PC-3 (cell line): ENCODE measurements around the gene ARHGEF38. TPM values are rescaled to one million over a fixed set of nuclear protein-coding genes. Genes with fewer than 3 reads are reported as not detected.

Source experiments
- ATAC-seq: fragments of 200-7000 bp; cut with Tn5 transposase; 2 replicates; pipeline ENCODE4 v1.9.1; 2020; ENCODE audit warnings: mild to moderate bottlenecking, moderate library complexity
- BruUV-seq: library from RNA; stranded (reverse); fragments of 400-500 nt; replicated peaks from 2 replicates; lab custom pipeline; 2021; lab: Mats Ljungman, UMichigan
- CTCF ChIA-PET: fragments of 300-600 bp; sonication (Branson Sonifier 250); formaldehyde crosslinking; loops from one replicate; lab custom pipeline; 2022; ENCODE audit warnings: antibody characterized with exemption; lab: Charles Lee
- POLR2A ChIA-PET: fragments of 300-600 bp; sonication (Branson Sonifier 250); formaldehyde crosslinking; loops from one replicate; lab custom pipeline; 2022; ENCODE audit warnings: antibody characterized with exemption; ENCODE audit not compliant: unreplicated experiment; lab: Charles Lee
- DNase-seq: peaks from one replicate; pipeline ENCODE4 v3.0.0-alpha.2; 2015
- H2AFZ ChIP-seq: fragments of 300-600 bp; sonication (generic); 2 replicates; pipeline ENCODE4 v1.6.0; 2016; ENCODE audit warnings: antibody characterized with exemption, low read length
- H3F3A ChIP-seq: fragments of 300-600 bp; sonication (generic); one replicate; pipeline ENCODE4 v1.6.0; 2017; ENCODE audit warnings: antibody characterized with exemption, low read length, control low read depth, mild to moderate bottlenecking; ENCODE audit not compliant: unreplicated experiment
- H3K27ac ChIP-seq: fragments of 300-600 bp; sonication (generic); 2 replicates; pipeline ENCODE4 v1.5.1; 2016; ENCODE audit warnings: mild to moderate bottlenecking, low read length
- H3K27me3 ChIP-seq: fragments of 300-600 bp; sonication (generic); 2 replicates; pipeline ENCODE4 v1.6.1; 2016; ENCODE audit warnings: low read length, mixed read lengths
- H3K36me3 ChIP-seq: fragments of 300-600 bp; sonication (generic); 2 replicates; pipeline ENCODE4 v1.6.1; 2016; ENCODE audit warnings: low read depth, mixed run types, low read length, mixed read lengths
- H3K4me1 ChIP-seq: fragments of 300-600 bp; sonication (generic); 2 replicates; pipeline ENCODE4 v1.5.1; 2016; ENCODE audit warnings: low read length; ENCODE audit not compliant: insufficient read depth
- H3K4me2 ChIP-seq: fragments of 300-600 bp; sonication (generic); 2 replicates; pipeline ENCODE4 v1.6.0; 2016; ENCODE audit warnings: low read length
- H3K4me3 ChIP-seq: fragments of 300-600 bp; sonication (generic); 2 replicates; pipeline ENCODE4 v1.5.1; 2016; ENCODE audit warnings: mild to moderate bottlenecking, low read length, mixed read lengths
- H3K79me2 ChIP-seq: fragments of 300-600 bp; sonication (generic); 2 replicates; pipeline ENCODE4 v1.6.1; 2017; ENCODE audit warnings: low read length, mixed read lengths
- H3K9ac ChIP-seq: fragments of 300-600 bp; sonication (generic); 2 replicates; pipeline ENCODE4 v1.6.0; 2016; ENCODE audit warnings: mild to moderate bottlenecking, low read length
- H3K9me2 ChIP-seq: fragments of 300-600 bp; sonication (generic); replicated peaks from 2 replicates; pipeline ENCODE4 v1.6.1; 2016; ENCODE audit warnings: mixed run types, low read length, mixed read lengths
- H3K9me3 ChIP-seq: fragments of 300-600 bp; sonication (generic); 2 replicates; pipeline ENCODE4 v1.6.1; 2016; ENCODE audit warnings: low read length, mixed read lengths
- H4K20me1 ChIP-seq: fragments of 300-600 bp; sonication (generic); 2 replicates; pipeline ENCODE4 v1.6.1; 2016; ENCODE audit warnings: low read length, mixed read lengths
- CTCF ChIP-seq: fragments of 300-600 bp; sonication (generic); conservative IDR thresholded peaks from 2 replicates; pipeline ENCODE4 v1.5.1; 2017; ENCODE audit warnings: antibody characterized with exemption, low read depth, mild to moderate bottlenecking, low read length
- EZH2 ChIP-seq: fragments of 300-600 bp; sonication (generic); IDR thresholded peaks from one replicate; pipeline ENCODE4 v1.6.1; 2017; ENCODE audit warnings: antibody characterized with exemption, mild to moderate bottlenecking, low read length; ENCODE audit not compliant: unreplicated experiment
- EZH2phosphoT487 ChIP-seq: fragments of 300-600 bp; sonication (generic); IDR thresholded peaks from 2 replicates; pipeline ENCODE4 v1.6.1; 2018; ENCODE audit warnings: mild to moderate bottlenecking, antibody characterized with exemption, low read length, borderline replicate concordance
- intact Hi-C: fragments of 100-400 bp; cut with micrococcal nuclease; formaldehyde crosslinking; loops from 2 replicates; pipeline ENCODE4 v1.9.0; 2023
- total RNA-seq: library from RNA; depleted of rRNA; stranded (reverse); fragments of >200 nt; gene quantifications from 2 replicates; pipeline ENCODE4 v1.2.3, GENCODE V29; 2014

Gene ARHGEF38
- total RNA-seq, 1 experiment from 2014 or later: 2.0 TPM

- intact Hi-C loops: loop anchor here (5.0 kb wide), 3 partner anchors 43 to 137 kb away; no protein-coding TSS in a partner anchor
- CTCF ChIA-PET: no interaction called here
- TF ChIP-seq EZH2phosphoT487 (no peak), CTCF (no peak), EZH2 (no peak)
These were observed 82.1 kb downstream of the ARHGEF38 start for GRCh38 chr4:105634402-105635080.

GRCh38 chr4:105637408-105638176 is 85.2 kb downstream of the ARHGEF38 start:
- Histone ChIP-seq H3K36me3 (no peaks in the 10 kb centered on the region), H3K79me2 (no peaks in the 10 kb centered on the region), H3K9ac (no peak overlapping the region), H4K20me1 (no peaks in the 10 kb centered on the region), H3K9me3 (no peaks in the 10 kb centered on the region), H3K4me2 (no peak overlapping the region), H2AFZ (no peak overlapping the region), H3K27ac (no peak overlapping the region), H3K4me1 (peaks cover 28% of the 10 kb centered on the region), H3K27me3 (no peaks in the 10 kb centered on the region), H3K4me3 (no peak overlapping the region), H3K9me2 (no peaks in the 10 kb centered on the region), H3F3A (no peaks in the 10 kb centered on the region)
- BruUV-seq: no TSS peak
- TF ChIP-seq EZH2 (no peak), EZH2phosphoT487 (no peak)
- ChIA-PET CTCF (no interaction called here), POLR2A (interaction anchor here (0.5 kb wide), 1 partner anchor 70 kb away, joined by 3 read pairs; no protein-coding TSS in a partner anchor)
- no peak for ATAC-seq
- intact Hi-C loops: no loop called here
- DNase-seq: no peak

More at GRCh38 chr4:105634402-105635080, 82.1 kb downstream of the ARHGEF38 start:
- Histone ChIP-seq H4K20me1 (no peaks in the 10 kb centered on the region), H3K36me3 (no peaks in the 10 kb centered on the region), H3F3A (no peaks in the 10 kb centered on the region), H3K27me3 (no peaks in the 10 kb centered on the region), H2AFZ (no peak overlapping the region), H3K4me2 (no peak overlapping the region), H3K4me3 (no peak overlapping the region), H3K9me2 (no peaks in the 10 kb centered on the region), H3K27ac (no peak overlapping the region), H3K79me2 (no peaks in the 10 kb centered on the region), H3K9ac (no peak overlapping the region), H3K9me3 (no peaks in the 10 kb centered on the region), H3K4me1 (peaks cover 38% of the 10 kb centered on the region)
- BruUV-seq: no TSS peak
- ATAC-seq (no peak), DNase-seq (no peak)
- POLR2A ChIA-PET: interaction anchor here (0.6 kb wide), 1 partner anchor 39 kb away, joined by 4 read pairs; no protein-coding TSS in a partner anchor

GRCh38 chr4:105641845-105642244 is 89.4 kb downstream of the ARHGEF38 start:
- peak; percentile 74 for ATAC-seq

More at GRCh38 chr4:105641845-105642244, 89.4 kb downstream of the ARHGEF38 start:
- Histone ChIP-seq H3K9me2 (no peaks in the 10 kb centered on the region), H3K36me3 (no peaks in the 10 kb centered on the region), H3K4me1 (peaks cover 7% of the 10 kb centered on the region), H3K9me3 (no peaks in the 10 kb centered on the region), H3K27me3 (no peaks in the 10 kb centered on the region), H3K79me2 (no peaks in the 10 kb centered on the region), H3K27ac (no peak overlapping the region), H3K4me2 (peak overlapping the region; percentile 41; the same call in 1 of the 2 replicates), H2AFZ (no peak overlapping the region), H3K9ac (no peak overlapping the region), H3F3A (no peaks in the 10 kb centered on the region), H4K20me1 (no peaks in the 10 kb centered on the region), H3K4me3 (no peak overlapping the region)
- TF ChIP-seq CTCF: no peak
- no peak for TF ChIP-seq EZH2phosphoT487
- no peak for TF ChIP-seq EZH2
- peak; percentile 48 for DNase-seq
- POLR2A ChIA-PET: interaction anchor here (0.7 kb wide), 1 partner anchor 62 kb away, joined by 5 read pairs; no protein-coding TSS in a partner anchor
- no TSS peak for BruUV-seq
- intact Hi-C loops: no loop called here
- CTCF ChIA-PET: no interaction called here
